Measurements from ENCODE around the gene CD36. TPM values are rescaled to one million over a fixed set of nuclear protein-coding genes. Genes with fewer than 3 reads are reported as not detected.

CD36 gene
- total RNA-seq, 2 donors from 2014 or later = 76.0 to 120 TPM

DNA sequence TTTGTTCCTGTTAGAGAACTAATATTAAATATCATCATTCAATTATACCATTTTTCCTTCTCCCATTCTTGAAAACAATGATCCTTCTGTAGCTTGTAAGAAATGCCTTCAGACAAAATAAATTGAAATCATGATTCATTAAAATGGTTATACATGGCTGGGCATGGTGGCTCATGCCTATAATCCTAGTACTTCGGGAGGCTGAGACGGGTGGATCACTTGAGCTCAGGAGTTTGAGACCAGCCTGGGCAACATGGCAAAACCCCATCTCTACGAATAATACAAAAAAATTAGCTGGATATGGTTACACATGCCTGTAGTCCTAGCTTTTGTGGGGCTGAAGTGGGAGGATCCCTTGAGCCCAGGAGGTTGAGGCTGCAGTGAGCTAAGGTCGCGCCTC lies 13.0 kb downstream of the CD36 start:
- no peak overlapping the region for H3K27ac ChIP-seq
- WGBS, 2 donors = 90 to 94% methylated on average over 5 of the region's 5 CpGs
- no peak overlapping the region for H3K4me3 ChIP-seq
- H3K27me3 ChIP-seq = no peaks in the 10 kb centered on the region
- H3K36me3 ChIP-seq (replicated peaks in 1 of 2; ENCODE audit: insufficient read depth in 1 of 2, low read depth in 2 of 2) = no peaks in the 10 kb centered on the region
- no peak for ATAC-seq
- no peaks in the 10 kb centered on the region for H3K4me1 ChIP-seq
- DNase-seq = no peak
- no peak for TF ChIP-seq POLR2A (IDR thresholded peaks at IDR 0.05)
- TF ChIP-seq, protein P1, sequence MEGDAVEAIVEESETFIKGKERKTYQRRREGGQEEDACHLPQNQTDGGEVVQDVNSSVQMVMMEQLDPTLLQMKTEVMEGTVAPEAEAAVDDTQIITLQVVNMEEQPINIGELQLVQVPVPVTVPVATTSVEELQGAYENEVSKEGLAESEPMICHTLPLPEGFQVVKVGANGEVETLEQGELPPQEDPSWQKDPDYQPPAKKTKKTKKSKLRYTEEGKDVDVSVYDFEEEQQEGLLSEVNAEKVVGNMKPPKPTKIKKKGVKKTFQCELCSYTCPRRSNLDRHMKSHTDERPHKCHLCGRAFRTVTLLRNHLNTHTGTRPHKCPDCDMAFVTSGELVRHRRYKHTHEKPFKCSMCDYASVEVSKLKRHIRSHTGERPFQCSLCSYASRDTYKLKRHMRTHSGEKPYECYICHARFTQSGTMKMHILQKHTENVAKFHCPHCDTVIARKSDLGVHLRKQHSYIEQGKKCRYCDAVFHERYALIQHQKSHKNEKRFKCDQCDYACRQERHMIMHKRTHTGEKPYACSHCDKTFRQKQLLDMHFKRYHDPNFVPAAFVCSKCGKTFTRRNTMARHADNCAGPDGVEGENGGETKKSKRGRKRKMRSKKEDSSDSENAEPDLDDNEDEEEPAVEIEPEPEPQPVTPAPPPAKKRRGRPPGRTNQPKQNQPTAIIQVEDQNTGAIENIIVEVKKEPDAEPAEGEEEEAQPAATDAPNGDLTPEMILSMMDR (IDR thresholded peaks at IDR 0.05) = no peak
- intact Hi-C loops (cut with DNase I) = no loop called here
- H3K9me3 ChIP-seq = no peaks in the 10 kb centered on the region

DNA sequence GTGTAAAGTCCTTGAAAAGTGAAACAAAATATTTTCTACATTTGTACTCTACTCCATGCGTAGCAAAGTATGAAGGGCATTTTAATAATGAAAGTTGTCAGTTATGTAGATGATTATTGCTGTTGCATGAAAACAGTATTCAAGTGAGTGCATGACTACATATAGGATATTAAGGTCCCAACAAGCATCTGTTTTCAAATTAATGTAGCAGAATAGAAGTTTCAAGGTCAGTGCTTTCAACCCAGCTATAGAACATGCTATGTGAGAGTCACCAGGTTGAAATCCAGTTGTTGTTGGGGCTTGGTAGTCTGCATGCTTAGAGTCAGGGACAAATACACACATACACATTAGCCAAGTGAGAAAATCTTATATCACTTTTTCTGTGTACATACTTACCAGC lies 14.8 kb downstream of the CD36 start:
- DNase-seq (no peak), ATAC-seq (no peak)
- Histone ChIP-seq H3K4me1 (no peaks in the 10 kb centered on the region), H3K27me3 (no peaks in the 10 kb centered on the region), H3K4me3 (no peak overlapping the region), H3K27ac (no peak overlapping the region), H3K36me3 (replicated peaks in 1 of 2; ENCODE audit: insufficient read depth in 1 of 2, low read depth in 2 of 2) (no peaks in the 10 kb centered on the region), H3K9me3 (no peaks in the 10 kb centered on the region)
- TF ChIP-seq, protein P1 (IDR thresholded peaks at IDR 0.05) = no peak
- no peak for TF ChIP-seq POLR2A (IDR thresholded peaks at IDR 0.05)
- intact Hi-C loops (cut with DNase I) = no loop called here
- WGBS, 2 donors = 91 to 93% methylated on average over 1 of the region's 1 CpG

DNA sequence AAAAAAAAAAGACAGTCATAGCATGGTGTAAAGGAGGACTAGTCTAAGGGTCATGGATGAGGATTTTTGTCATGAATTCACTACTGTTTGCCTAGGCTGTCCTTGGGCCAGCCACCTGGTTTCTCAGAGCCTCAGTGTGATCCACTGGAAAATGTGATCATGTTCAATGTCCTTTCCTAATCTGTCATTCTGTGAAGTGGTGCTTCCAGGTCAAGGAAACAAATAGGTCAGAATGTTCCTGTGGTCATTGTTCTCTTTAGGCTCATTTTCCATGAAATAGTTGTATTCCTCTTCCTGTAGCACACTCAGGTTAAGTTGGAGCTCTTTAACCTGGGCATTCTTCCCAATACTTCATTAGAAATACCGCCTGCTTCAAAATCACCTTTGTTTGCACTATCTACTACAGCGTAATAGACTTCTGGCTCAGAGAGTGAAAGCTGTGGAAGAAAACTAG lies 16.5 kb downstream of the CD36 start:
- no peak for TF ChIP-seq POLR2A (IDR thresholded peaks at IDR 0.05)
- TF ChIP-seq, protein P1 (IDR thresholded peaks at IDR 0.05) = no peak
- Histone ChIP-seq H3K9me3 (no peaks in the 10 kb centered on the region), H3K4me1 (no peaks in the 10 kb centered on the region), H3K4me3 (no peak overlapping the region), H3K27me3 (no peaks in the 10 kb centered on the region), H3K27ac (peak overlapping the region in 1 of 4 donors; percentile 7), H3K36me3 (replicated peaks in 1 of 2; ENCODE audit: insufficient read depth in 1 of 2, low read depth in 2 of 2) (no peaks in the 10 kb centered on the region)
- intact Hi-C loops (cut with DNase I) = loop anchor here (5.0 kb wide), 1 partner anchor 228 kb away; no protein-coding TSS in a partner anchor
- DNase-seq = no peak
- 12 to 20% methylated on average over 2 of the region's 2 CpGs for WGBS, 2 donors
- ATAC-seq = peak; percentile 52

DNA sequence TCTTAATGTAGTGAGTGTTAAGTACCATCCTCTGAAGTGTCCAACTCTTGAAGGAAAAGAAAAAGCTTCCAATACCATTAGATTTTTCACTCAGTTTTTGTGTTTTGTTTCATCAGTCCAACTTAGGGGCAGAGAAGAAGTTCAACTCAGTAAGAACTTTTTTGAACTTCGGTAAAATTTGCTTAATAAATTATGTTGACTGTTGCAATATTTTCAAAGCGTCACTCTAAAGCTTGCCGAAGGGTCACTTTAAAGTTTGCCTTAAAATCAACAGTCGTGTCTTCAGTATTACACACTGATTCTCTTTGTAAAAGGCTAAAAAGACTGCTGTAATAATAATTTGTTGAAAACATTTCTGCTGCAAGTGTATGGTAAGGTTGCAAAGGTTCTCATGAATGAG lies 17.6 kb downstream of the CD36 start:
- Histone ChIP-seq H3K9me3 (no peaks in the 10 kb centered on the region), H3K4me3 (no peak overlapping the region), H3K27ac (no peak overlapping the region), H3K36me3 (replicated peaks in 1 of 2; ENCODE audit: insufficient read depth in 1 of 2, low read depth in 2 of 2) (no peaks in the 10 kb centered on the region), H3K4me1 (no peaks in the 10 kb centered on the region), H3K27me3 (no peaks in the 10 kb centered on the region)
- 84 to 88% methylated on average over 4 of the region's 4 CpGs for WGBS, 2 donors
- DNase-seq (no peak), ATAC-seq (no peak)
- no peak for TF ChIP-seq POLR2A (IDR thresholded peaks at IDR 0.05)
- TF ChIP-seq, protein P1 (IDR thresholded peaks at IDR 0.05) = no peak
- intact Hi-C loops (cut with DNase I) = loop anchor here (5.0 kb wide), 1 partner anchor 229 kb away; no protein-coding TSS in a partner anchor

Data from body of pancreas (tissue), 4 donors.